HG03064 (cell line): Measurements from ENCODE around the gene IGF2R.
"Not testable (repeated sequence)": the region's sequence is repeated elsewhere in the genome, so short reads cannot be mapped to it uniquely, and the experiment has no call there.

Experiments
- ATAC-seq: cut with Tn5 transposase; IDR thresholded peaks from one replicate; pipeline ENCODE4 v1.9.1; 2021; ENCODE audit warnings: low read depth; ENCODE audit not compliant: unreplicated experiment

IGF2R gene

GRCh38 chr6:159948199-159948598 is 20.7 kb upstream of the IGF2R start:
- ATAC-seq = no peak

GRCh38 chr6:159951772-159952171 is 17.1 kb upstream of the IGF2R start:
- ATAC-seq = no peak

- no peak for ATAC-seq
These were observed 16.4 kb upstream of the IGF2R start for GRCh38 chr6:159952289-159953005.

GRCh38 chr6:159953091-159953601 is 15.7 kb upstream of the IGF2R start:
- no peak for ATAC-seq

GRCh38 chr6:159955945-159956361 is 12.9 kb upstream of the IGF2R start:
- ATAC-seq = no peak

GRCh38 chr6:159957071-159957673 is 11.7 kb upstream of the IGF2R start:
- no peak for ATAC-seq

GRCh38 chr6:159959165-159959975 is 9.5 kb upstream of the IGF2R start:
- ATAC-seq = no peak

GRCh38 chr6:159959976-159960384 is 8.9 kb upstream of the IGF2R start:
- no peak for ATAC-seq

- ATAC-seq = no peak
These were observed 8.4 kb upstream of the IGF2R start for GRCh38 chr6:159960485-159960884.

- no peak for ATAC-seq
These were observed 7.4 kb upstream of the IGF2R start for GRCh38 chr6:159961528-159961927.

- no peak for ATAC-seq
These were observed 5.8 kb upstream of the IGF2R start for GRCh38 chr6:159963111-159963510.

- no peak for ATAC-seq
These were observed 4.8 kb upstream of the IGF2R start for GRCh38 chr6:159964046-159964445.

- ATAC-seq = no peak
These were observed 2.5 kb upstream of the IGF2R start for GRCh38 chr6:159966339-159966738.

- ATAC-seq = no peak
These were observed 1.9 kb upstream of the IGF2R start for GRCh38 chr6:159966981-159967380.

- ATAC-seq = not testable (repeated sequence)
These were observed 1.3 kb upstream of the IGF2R start for GRCh38 chr6:159967621-159968020.

GRCh38 chr6:159969204-159969912 is 476 bp downstream of the IGF2R start:
- ATAC-seq = peak; percentile 31

GRCh38 chr6:159969921-159970320 is 1.0 kb downstream of the IGF2R start:
- peak; percentile 30 for ATAC-seq

GRCh38 chr6:159970659-159971063 is 1.8 kb downstream of the IGF2R start:
- ATAC-seq = no peak

- no peak for ATAC-seq
These were observed 2.7 kb downstream of the IGF2R start for GRCh38 chr6:159971341-159972178.
